Measurements from ENCODE around the gene CLIC5. TPM values are rescaled to one million over a fixed set of nuclear protein-coding genes. Genes with fewer than 3 reads are reported as not detected.

CLIC5 gene
- total and polyA plus RNA-seq, 3 donors from 2014 or later = 2.7 to 17.1 (median 4.8) TPM

- no peak overlapping the region for H3K27ac ChIP-seq
- no peaks in the 10 kb centered on the region for H3K36me3 ChIP-seq (ENCODE audit: low read depth, missing control alignments)
- TF ChIP-seq, protein P1, sequence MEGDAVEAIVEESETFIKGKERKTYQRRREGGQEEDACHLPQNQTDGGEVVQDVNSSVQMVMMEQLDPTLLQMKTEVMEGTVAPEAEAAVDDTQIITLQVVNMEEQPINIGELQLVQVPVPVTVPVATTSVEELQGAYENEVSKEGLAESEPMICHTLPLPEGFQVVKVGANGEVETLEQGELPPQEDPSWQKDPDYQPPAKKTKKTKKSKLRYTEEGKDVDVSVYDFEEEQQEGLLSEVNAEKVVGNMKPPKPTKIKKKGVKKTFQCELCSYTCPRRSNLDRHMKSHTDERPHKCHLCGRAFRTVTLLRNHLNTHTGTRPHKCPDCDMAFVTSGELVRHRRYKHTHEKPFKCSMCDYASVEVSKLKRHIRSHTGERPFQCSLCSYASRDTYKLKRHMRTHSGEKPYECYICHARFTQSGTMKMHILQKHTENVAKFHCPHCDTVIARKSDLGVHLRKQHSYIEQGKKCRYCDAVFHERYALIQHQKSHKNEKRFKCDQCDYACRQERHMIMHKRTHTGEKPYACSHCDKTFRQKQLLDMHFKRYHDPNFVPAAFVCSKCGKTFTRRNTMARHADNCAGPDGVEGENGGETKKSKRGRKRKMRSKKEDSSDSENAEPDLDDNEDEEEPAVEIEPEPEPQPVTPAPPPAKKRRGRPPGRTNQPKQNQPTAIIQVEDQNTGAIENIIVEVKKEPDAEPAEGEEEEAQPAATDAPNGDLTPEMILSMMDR (IDR thresholded peaks at IDR 0.05) = no peak
- TF ChIP-seq POLR2A (IDR thresholded peaks at IDR 0.05) = no peak
- no peak overlapping the region for H3K4me3 ChIP-seq
- H3K9me3 ChIP-seq = no peaks in the 10 kb centered on the region
- 84 to 90% methylated on average over 7 of the region's 7 CpGs for WGBS, 2 donors
- H3K27me3 ChIP-seq = no peaks in the 10 kb centered on the region
- no peaks in the 10 kb centered on the region for H3K4me1 ChIP-seq
- intact Hi-C loops (cut with DNase I; ENCODE audit: low total_unique reads) = no loop called here
- no peak for DNase-seq
These were observed 24.6 kb upstream of the CLIC5 start for GRCh38 chr6:46040288-46040687.

- no peaks in the 10 kb centered on the region for H3K27me3 ChIP-seq
- no peak overlapping the region for H3K4me3 ChIP-seq
- no peaks in the 10 kb centered on the region for H3K36me3 ChIP-seq (ENCODE audit: low read depth, missing control alignments)
- TF ChIP-seq, protein P1 (IDR thresholded peaks at IDR 0.05) = no peak
- TF ChIP-seq POLR2A (IDR thresholded peaks at IDR 0.05) = no peak
- intact Hi-C loops (cut with DNase I; ENCODE audit: low total_unique reads) = no loop called here
- H3K9me3 ChIP-seq = no peaks in the 10 kb centered on the region
- H3K4me1 ChIP-seq = no peaks in the 10 kb centered on the region
- no peak overlapping the region for H3K27ac ChIP-seq
- no peak for DNase-seq
These were observed 24.0 kb upstream of the CLIC5 start for GRCh38 chr6:46039646-46040045.

- H3K4me3 ChIP-seq = no peak overlapping the region
- 100% methylated on average over 1 of the region's 1 CpG for WGBS, 2 donors
- H3K9me3 ChIP-seq = no peaks in the 10 kb centered on the region
- no peak overlapping the region for H3K27ac ChIP-seq
- TF ChIP-seq, protein P1 (IDR thresholded peaks at IDR 0.05) = no peak
- TF ChIP-seq POLR2A (IDR thresholded peaks at IDR 0.05) = no peak
- intact Hi-C loops (cut with DNase I; ENCODE audit: low total_unique reads) = no loop called here
- no peaks in the 10 kb centered on the region for H3K4me1 ChIP-seq
- no peaks in the 10 kb centered on the region for H3K36me3 ChIP-seq (ENCODE audit: low read depth, missing control alignments)
- H3K27me3 ChIP-seq = no peaks in the 10 kb centered on the region
- DNase-seq = no peak
These were observed 21.3 kb upstream of the CLIC5 start for GRCh38 chr6:46036911-46037310.

DNA sequence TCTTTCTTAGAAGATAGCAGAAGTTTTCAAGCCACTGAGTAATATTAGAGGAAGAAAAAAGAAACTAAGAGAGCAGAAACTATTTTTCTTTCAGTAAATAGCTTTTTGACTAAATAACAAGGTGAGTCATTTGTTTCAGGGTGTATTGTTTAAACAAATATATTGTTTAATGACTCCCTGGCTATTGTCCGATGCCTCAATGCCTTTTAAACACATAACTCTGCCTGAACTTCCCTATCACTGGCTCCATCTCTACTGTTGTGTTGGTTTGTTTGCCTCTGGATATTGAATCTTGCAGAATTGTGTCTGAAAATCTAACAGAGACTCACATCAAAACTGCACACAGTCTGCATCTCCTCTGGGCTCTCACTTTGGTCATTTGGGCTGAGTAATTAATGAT is 19.6 kb upstream of the CLIC5 start:
- no peak for TF ChIP-seq POLR2A (IDR thresholded peaks at IDR 0.05)
- TF ChIP-seq, protein P1 (IDR thresholded peaks at IDR 0.05) = no peak
- intact Hi-C loops (cut with DNase I; ENCODE audit: low total_unique reads) = no loop called here
- 71 to 90% methylated on average over 1 of the region's 1 CpG for WGBS, 2 donors
- no peak overlapping the region for H3K27ac ChIP-seq
- H3K4me1 ChIP-seq = no peaks in the 10 kb centered on the region
- H3K27me3 ChIP-seq = no peaks in the 10 kb centered on the region
- H3K9me3 ChIP-seq = no peaks in the 10 kb centered on the region
- no peak overlapping the region for H3K4me3 ChIP-seq
- H3K36me3 ChIP-seq (ENCODE audit: low read depth, missing control alignments) = no peaks in the 10 kb centered on the region
- no peak for DNase-seq

DNA sequence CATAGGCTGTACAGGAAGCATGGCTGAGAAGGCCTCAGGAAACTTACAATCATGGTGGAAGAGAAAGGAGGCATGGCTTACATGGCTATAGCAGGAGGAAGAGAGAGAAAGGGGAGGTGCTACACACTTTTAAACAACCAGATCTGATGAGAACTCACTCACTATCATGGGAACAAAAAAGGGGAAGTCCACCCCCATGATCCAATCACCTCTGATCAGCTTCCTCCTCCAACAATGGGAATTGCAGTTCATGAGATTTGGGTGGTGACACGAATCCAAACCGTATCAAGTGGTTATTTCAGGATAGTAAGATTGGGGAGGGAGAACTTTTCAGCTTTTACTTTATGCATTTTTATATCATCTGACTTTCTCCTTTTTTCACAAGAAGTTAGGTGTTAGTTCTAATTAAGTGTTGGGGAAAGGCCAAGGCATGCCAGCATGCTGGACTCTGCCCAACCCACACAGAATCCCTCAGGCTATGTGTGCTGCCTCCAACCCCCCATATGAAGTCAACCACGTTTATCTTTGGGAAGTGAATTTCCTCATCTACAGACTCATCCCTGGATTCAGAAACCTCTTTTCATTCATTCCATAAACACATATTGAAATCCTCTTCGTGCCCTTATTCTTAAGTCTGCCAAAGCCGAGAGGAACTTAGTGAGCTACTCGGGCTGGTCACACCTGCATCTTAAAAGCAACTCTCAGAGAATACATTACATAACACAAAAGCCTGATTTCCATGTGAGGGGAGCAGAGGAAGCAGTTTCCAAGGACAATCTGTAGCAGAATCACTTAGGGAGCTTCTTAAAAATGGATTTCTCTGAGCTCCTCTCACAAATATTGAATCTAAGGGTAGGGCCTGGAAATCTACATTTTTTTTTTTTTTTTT is 16.7 kb upstream of the CLIC5 start:
- H3K27ac ChIP-seq = no peak overlapping the region

More for the DNA sequence above, 16.7 kb upstream of the CLIC5 start:
- Histone ChIP-seq H3K27me3 (no peaks in the 10 kb centered on the region), H3K4me1 (no peaks in the 10 kb centered on the region), H3K36me3 (ENCODE audit: low read depth, missing control alignments) (no peaks in the 10 kb centered on the region), H3K9me3 (no peaks in the 10 kb centered on the region), H3K4me3 (no peak overlapping the region)
- 63 to 71% methylated on average over 6 of the region's 6 CpGs for WGBS, 2 donors
- TF ChIP-seq, protein P1 (IDR thresholded peaks at IDR 0.05) = no peak
- intact Hi-C loops (cut with DNase I; ENCODE audit: low total_unique reads) = no loop called here
- DNase-seq = no peak

Data from testis (tissue), 3 donors.